GM15510 (cell line): ENCODE data around the gene S100A13.

Experiments used
- POLR2A ChIP-seq: IDR thresholded peaks from 3 replicates; pipeline ENCODE4 v1.6.1; 2011; ENCODE audit warnings: borderline replicate concordance; ENCODE audit not compliant: insufficient read length; ENCODE audit errors: extremely low read depth

The S100A13 gene

DNA sequence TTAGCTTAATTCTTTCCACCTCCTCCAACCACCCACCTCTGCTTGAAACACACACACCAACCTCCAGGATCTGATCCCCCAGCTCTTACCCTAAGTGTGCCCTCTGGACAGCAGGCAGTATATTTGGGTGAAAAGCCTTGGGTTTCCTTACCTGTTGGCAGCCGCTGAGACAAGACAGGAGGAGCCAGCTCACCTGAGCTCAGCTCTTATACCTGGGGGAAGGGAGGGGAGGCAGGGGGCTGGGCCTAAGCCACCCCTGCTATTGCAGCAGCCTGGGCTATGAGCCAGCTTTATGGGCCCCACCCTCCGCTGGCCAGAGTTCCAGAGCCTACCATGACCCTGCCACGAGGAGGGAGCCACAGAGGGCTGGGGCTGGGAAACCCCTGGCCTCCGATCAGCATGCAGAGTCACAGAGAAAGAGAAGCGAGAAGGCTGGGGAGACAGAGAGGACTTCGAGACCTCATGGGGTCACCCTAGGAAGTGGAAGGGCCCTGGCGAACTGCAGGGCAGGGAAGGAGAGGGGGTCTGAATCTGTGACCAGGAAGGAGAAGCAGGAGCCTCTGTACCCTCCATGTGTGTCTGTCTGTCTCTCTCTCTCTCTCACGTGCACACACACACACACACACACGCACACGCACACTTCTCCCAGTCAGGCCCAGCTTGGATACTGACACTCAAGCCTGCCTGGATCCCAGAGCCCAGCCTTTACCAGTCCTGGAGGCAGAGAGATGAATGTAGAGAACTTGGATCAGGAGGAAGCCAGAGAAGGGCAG is 11.0 kb downstream of the S100A13 start, which contains the start of gene S100A14:
TSS of gene S100A14 (minus strand) at position 182 of the 773 bp plus-strand sequence. CDS start 467 bp downstream, outside the sequence.
- no peak for TF ChIP-seq POLR2A

DNA sequence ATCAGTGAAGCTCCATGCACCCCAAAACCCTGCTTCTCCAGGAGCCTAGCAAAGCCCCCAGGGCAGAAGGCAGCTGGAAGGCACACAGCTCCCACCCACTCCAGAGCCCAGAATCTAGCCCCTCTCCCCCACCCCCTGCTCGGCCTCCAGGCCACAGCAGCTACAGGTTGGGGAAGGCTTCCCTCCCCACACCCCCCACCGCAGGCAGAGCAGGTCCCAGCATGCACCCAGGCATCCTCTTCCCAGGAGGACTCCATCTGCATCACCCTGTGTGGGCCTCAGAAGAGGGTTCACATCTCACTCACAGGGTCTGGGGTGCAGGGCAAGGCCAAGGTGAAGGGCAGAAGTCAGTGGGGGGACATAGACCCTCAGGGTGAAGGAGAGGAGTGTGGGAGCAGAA is 11.9 kb downstream of the S100A13 start:
- no peak for TF ChIP-seq POLR2A

DNA sequence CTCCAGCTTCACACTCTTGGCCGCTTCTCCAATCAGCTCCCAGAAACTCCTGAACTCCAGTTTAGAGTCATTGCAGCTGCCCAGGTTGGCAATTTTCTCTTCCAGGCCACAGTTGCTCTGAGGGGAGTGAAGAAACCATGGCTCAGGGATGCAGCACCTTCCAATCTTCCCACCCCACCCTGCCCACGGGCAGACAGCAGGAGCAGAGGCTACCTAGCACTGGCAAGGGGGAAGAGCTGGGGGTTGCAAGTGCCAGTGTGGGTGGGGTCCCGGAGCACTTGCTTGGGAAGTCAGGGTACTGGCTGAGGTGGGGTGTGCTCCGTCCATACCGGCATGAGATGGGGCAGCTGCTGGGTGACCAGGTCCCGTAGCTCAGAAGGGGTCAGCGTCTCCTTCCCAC is 12.4 kb downstream of the S100A13 start:
- TF ChIP-seq POLR2A, result no peak

DNA sequence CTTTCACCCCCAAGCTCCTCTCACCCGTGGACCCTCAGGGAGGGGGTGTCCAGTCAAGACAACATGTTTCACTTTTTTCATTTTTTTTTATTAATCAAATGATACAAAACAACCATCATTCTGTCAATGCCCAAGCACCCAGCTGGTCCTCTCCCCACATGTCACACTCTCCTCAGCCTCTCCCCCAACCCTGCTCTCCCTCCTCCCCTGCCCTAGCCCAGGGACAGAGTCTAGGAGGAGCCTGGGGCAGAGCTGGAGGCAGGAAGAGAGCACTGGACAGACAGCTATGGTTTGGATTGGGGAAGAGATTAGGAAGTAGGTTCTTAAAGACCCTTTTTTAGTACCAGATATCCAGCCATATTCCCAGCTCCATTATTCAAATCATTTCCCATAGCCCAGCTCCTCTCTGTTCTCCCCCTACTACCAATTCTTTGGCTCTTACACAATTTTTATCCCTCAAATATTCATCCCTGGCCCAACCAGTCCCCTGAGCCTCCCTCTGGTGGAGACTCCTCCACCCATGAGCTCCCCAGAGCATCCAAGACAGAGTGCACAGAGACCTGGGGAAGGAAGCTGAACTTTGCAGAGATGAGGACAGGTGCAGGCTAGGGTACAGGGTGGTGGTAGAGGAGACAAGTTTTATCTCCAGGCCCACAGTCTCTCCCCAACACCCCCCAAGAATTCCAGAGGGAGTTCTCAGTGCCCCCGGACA is 13.0 kb downstream of the S100A13 start:
- TF ChIP-seq POLR2A, result no peak

DNA sequence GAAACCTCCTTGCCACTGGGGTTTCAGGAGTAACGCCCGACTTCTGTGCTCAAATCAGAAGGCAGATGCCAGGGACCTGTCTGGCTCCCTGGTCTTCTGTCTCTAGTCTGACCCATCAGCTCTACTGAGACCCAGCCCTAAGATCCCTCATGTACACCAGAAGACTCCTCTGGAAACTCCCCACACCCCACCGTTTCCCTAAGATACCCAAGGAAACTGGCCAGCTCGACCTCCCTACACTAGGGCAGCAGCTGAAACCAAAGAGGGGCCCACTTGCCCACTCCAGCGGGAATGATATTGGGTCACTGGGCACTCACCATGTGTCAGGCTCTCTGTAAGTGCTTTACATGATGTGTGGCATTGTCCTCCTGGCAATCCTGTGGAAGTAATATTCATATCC is 13.9 kb downstream of the S100A13 start:
- TF ChIP-seq POLR2A, result no peak

DNA sequence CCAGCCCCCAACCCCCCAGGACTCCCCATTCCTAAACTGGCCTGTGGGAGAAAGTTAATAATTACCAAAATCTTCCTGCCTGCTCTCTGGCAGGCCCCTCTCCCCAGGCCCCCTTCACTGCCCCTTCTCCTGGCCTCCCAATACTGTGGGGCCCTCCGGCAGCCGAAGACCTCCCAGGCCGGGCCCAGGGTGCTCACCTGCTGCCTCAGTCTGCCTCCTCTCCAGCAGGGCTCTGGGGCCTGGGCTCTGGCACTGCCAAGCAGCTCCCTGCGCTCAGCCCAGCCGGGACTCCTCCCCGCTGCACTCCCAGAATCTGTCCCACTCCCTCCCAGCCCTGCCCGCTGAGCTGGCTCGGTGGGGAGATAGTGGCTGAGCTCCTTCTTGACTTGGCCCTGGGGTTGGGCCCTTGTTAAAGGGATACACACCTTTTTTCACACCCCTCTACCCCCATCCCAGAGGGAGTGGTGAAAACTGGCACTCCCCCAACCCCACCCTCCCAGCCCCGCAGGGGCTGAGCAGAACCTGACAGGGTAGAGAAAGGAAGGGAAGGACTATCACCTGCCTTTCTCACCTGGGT is 14.5 kb downstream of the S100A13 start, which contains the start of gene S100A16:
TSS of gene S100A16 (minus strand) at position 383 of the 577 bp plus-strand sequence. CDS start 4,986 bp downstream, outside the sequence.
- TF ChIP-seq POLR2A, result no peak

DNA sequence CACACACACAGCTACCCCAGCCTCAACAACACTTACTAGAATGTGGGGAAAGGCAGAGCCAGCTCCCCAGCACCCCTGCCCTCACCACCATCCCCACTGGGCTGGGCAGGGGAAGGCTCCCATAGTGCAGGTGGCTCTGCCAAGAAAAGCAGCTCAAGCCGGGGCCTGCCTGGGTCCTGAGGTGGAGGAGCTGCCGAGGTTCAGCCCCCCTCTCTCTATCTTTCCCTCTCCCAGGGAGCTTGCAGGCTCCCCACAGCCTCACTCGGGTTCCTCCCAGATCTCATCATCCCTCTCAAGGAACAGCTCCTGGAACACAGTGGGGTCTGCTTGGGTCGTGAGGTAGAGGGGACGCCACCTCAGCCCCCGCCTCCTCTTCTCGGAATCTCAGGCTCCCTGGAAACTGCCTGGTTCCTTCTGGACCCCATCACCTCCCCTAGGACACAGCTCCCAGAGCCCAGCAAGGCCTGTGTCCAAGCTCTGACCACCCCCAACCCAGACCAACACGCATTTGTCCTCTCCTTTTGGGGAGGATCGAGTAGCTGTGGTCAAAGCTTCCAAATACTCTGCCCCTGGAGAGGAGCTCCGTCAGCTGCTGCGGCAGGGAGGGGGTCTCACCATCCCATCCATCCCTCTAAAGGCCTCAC is 15.1 kb downstream of the S100A13 start:
- TF ChIP-seq POLR2A, result no peak

DNA sequence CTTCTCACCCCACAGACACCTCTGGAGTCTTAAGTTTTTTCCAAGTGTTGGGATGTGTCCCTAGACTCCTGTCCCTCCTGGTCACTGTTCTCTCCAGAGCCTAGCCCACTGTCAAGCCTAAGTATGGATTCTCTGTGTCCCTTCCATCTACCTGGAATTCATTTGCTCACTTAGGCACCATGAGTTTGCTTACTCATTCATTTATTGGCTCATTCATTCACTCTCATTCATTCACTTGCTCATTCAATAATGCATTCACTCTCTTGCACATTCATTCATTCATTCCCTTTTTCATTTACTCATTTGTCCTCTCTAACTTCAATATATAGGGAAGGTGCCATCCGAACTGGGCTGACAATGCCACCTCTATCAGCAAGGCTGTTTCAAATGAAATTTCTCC is 15.9 kb downstream of the S100A13 start:
- TF ChIP-seq POLR2A, result no peak

DNA sequence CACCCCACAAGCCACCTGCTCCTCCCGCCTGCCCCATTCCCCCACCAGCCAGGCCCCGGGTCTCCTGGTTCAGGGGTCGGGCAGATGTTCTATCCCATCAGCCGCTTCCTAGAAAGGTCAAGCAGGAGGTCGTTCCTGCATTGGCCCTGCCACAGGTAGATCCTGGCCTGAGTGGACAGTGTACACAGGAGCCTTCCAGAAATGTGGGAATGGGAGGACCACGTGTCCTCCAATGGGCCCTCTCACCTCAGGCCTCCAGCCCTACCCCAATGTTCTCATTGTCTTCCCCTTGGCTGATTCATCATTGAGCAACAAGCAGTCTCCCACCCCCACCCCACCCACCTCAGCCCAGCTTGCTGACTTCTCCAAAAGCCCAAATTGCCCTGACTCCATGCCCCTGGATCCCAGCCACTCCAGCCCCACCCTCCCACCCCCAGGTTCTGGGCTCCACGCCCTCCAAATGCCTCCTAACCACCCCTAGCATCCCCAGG is 16.4 kb downstream of the S100A13 start:
- no peak for TF ChIP-seq POLR2A

DNA sequence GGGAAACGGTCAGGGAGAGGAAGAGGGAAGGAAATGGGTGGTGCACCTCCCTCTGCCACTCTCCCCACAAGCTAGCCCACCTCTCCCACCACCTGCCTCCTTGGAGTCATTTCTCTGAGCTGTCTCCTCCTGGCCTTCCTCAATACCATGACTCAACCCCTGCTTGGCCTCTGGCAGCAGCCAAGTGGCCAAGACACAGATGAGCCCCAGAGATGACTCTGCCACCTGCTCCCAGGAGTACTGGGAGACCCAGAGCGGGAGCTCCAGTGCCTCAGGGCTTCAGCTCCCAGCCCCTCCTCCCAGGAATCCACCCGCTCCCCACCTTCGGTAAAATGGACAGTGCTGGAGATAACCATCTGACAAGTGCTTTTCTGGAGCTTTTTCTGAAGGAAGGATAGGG is 17.0 kb downstream of the S100A13 start:
- no peak for TF ChIP-seq POLR2A

DNA sequence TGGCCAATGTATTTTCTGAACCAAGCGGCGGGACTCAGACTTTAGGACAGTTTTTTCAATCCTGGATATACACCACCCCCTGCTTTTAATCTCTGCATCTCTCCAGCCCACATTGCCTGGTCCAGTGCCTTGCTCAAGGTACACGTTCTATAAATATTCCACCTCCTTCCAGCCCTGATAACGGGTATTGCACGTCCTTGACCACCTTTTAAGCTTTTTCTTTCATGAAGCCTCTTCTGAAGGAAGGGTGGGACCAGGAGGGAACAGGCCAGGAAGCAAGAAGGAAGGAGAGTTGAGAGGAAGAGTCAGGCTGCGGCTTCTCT is 17.8 kb downstream of the S100A13 start:
- TF ChIP-seq POLR2A, result no peak

DNA sequence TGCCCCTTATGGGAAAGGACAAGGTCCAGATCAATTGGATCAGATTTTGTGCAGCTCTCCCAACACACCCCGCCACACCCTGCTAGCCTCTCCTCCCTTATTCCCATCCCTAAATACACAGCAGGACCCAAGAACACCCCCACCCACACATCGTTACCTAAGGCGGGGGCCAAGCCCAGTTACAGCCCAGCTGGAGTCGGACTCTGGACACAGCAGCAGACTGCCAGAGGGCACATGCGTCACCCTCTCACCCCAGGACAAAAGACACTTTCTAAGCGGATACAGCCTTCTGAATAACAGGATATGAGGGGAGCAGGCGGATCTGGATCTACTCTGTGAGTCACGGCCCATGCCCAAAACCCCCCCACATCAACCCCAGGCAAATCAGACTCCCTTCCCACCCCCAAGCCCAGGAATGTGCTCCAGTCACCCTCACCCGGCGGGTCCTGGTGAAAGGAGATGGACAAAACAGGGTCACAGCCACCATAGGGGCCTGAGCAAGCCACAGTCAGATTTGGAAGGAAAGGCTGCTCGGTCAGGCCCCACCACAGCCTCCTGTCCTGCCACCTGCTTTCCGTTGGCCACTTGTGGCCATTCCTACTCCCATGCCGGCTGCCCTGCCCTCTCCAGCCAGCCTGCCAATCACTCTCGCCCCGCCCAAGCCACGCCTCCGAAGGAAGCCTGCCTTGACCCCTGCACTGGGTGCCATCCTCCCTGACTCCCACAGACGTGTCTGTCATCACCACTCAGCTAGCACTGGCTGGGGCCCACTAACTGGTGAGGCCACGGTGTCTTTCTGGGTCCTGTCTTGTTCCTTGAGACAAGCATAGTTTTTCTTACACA is 18.3 kb downstream of the S100A13 start:
- no peak for TF ChIP-seq POLR2A

DNA sequence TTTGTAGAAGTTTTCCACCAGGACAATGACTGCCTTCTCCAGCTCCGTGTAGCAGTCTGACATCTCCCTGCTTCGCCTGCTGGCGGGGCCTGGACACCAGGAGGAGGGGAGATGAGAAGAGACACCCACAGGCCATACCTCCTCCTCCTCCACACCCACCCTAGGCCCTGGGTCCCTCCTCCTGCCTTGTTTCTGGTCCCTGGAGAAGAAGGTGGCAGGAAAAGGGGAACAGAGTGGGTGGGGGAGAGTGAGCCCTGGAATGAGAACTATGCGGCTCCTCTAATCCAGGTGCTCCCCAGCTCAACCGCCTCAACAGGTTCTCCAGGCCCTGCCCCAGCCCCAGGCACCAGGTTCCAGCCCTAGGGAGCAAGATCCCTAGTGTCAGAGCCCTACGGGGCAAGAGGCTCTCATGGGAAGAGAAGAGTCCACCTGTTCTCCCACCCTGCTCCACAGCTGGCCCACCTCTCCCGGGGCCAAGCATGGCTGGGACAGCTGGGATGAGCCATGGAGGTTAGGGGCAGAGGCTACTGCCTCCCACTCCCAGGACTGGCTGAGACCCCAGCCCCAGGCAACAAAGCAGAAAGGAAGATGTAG is 19.1 kb downstream of the S100A13 start:
- no peak for TF ChIP-seq POLR2A

DNA sequence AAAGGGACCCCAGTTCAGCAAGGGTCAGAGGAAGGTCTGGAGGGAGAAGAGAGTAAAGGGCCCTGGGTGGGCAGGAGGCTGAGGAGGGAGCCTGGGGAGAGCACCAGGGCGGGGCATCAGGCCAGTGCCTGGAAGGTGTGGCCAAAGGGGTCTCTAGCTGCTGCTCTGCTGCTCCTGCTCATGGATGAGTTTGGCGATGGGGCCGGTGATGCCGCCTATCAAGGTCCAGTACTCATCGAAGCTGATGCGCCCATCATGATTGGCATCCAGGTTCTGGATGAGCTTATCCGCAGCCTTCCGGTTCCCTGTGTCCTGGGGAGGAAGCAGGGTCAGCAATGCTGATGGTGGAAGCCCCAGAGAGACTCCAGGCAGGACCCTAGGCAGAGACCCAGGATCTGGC is 19.9 kb downstream of the S100A13 start:
- no peak for TF ChIP-seq POLR2A
